Liver (tissue), 9 donors: ENCODE results near the gene FSIP1. TPM values are rescaled to one million over a fixed set of nuclear protein-coding genes. Genes with fewer than 3 reads are reported as not detected.

Experiments used
- DNase-seq: peaks from one replicate; pipeline ENCODE4 v3.0.0-alpha.2; 2017; ENCODE audit warnings: low spot score
- H3K27ac ChIP-seq, 2 donors: one replicate each; pipeline ENCODE4 v1.7.0; 2013; ENCODE audit warnings: inconsistent platforms in 2 of 2, low read length in 2 of 2, control low read depth in 1 of 2, low read depth in 1 of 2, mild to moderate bottlenecking in 1 of 2
- H3K27me3 ChIP-seq, 4 donors: one replicate each; pipeline versions ENCODE4 v1.6.1 to v1.7.0; 2013; ENCODE audit warnings: low read length in 3 of 4, inconsistent platforms in 1 of 4, mild to moderate bottlenecking in 1 of 4, moderate library complexity in 1 of 4; ENCODE audit not compliant: control insufficient read depth in 4 of 4, insufficient read depth in 4 of 4
- H3K36me3 ChIP-seq, 4 donors: one replicate each; pipeline versions ENCODE4 v1.6.1 to v1.7.0; 2013; ENCODE audit warnings: low read length in 3 of 4, mild to moderate bottlenecking in 3 of 4, low read depth in 1 of 4, moderate library complexity in 1 of 4; ENCODE audit not compliant: control insufficient read depth in 4 of 4, insufficient read depth in 3 of 4
- H3K4me1 ChIP-seq, 4 donors: one replicate each; pipeline versions ENCODE4 v1.6.1 to v1.7.0; 2013; ENCODE audit warnings: low read length in 3 of 4, mild to moderate bottlenecking in 3 of 4, moderate library complexity in 1 of 4; ENCODE audit not compliant: control insufficient read depth in 4 of 4, insufficient read depth in 4 of 4
- H3K4me3 ChIP-seq, 3 donors: one replicate each; pipeline versions ENCODE4 v1.6.1 to v1.7.0; 2013; ENCODE audit warnings: low read length in 3 of 3, control low read depth in 1 of 3, low read depth in 1 of 3, mild to moderate bottlenecking in 1 of 3
- H3K9ac ChIP-seq, 2 donors: one replicate each; pipeline ENCODE4 v1.7.0; 2013; ENCODE audit warnings: low read length in 2 of 2, mild to moderate bottlenecking in 2 of 2, moderate library complexity in 2 of 2, control low read depth in 1 of 2, low read depth in 1 of 2
- H3K9me3 ChIP-seq, 4 donors: one replicate each; pipeline versions ENCODE4 v1.6.1 to v1.7.0; 2013; ENCODE audit warnings: low read length in 3 of 4; ENCODE audit not compliant: control insufficient read depth in 4 of 4
- ATF3 ChIP-seq: IDR thresholded peaks from 2 replicates; pipeline ENCODE4 v1.6.1; 2016; ENCODE audit warnings: antibody characterized with exemption
- CTCF ChIP-seq: fragments of 150-350 bp; IDR thresholded peaks from 2 replicates; pipeline ENCODE4 v1.5.1; 2017; ENCODE audit warnings: improper control_type of control experiment, low read depth, low read length; ENCODE audit not compliant: missing input control
- EGR1 ChIP-seq, 2 donors: IDR thresholded peaks; 2 replicates each; pipeline ENCODE4 v1.6.1; 2016 to 2018; ENCODE audit warnings: antibody characterized with exemption in 2 of 2, low read depth in 2 of 2
- FOXA1 ChIP-seq: IDR thresholded peaks from 2 replicates; pipeline ENCODE4 v1.6.1; 2016; ENCODE audit warnings: antibody characterized with exemption
- FOXA2 ChIP-seq: IDR thresholded peaks from 2 replicates; pipeline ENCODE4 v1.6.1; 2016; ENCODE audit warnings: antibody characterized with exemption
- GABPA ChIP-seq, 2 donors: IDR thresholded peaks in 1 of 2; conservative IDR thresholded peaks in 1 of 2; 2 replicates each; pipeline ENCODE4 v1.6.1; 2016; ENCODE audit warnings: antibody characterized with exemption in 2 of 2, mild to moderate bottlenecking in 1 of 2, moderate library complexity in 1 of 2
- HNF4A ChIP-seq, 2 donors: conservative IDR thresholded peaks; 2 replicates each; pipeline ENCODE4 v1.6.1; 2016; ENCODE audit warnings: antibody characterized with exemption in 2 of 2, mild to moderate bottlenecking in 2 of 2
- HNF4G ChIP-seq: IDR thresholded peaks from 2 replicates; pipeline ENCODE4 v1.6.1; 2016; ENCODE audit warnings: antibody characterized with exemption
- JUND ChIP-seq, 2 donors: IDR thresholded peaks; 2 replicates each; pipeline ENCODE4 v1.6.1; 2016; ENCODE audit warnings: antibody characterized with exemption in 2 of 2
- MAX ChIP-seq: IDR thresholded peaks from 2 replicates; pipeline ENCODE4 v1.6.1; 2016; ENCODE audit warnings: antibody characterized with exemption
- NR2F2 ChIP-seq: IDR thresholded peaks from 2 replicates; pipeline ENCODE4 v1.6.1; 2016; ENCODE audit warnings: antibody characterized with exemption
- RXRA ChIP-seq, 2 donors: IDR thresholded peaks; 2 replicates each; pipeline ENCODE4 v1.6.1; 2017 to 2018; ENCODE audit warnings: antibody characterized with exemption in 2 of 2, mild to moderate bottlenecking in 1 of 2
- TAF1 ChIP-seq: conservative IDR thresholded peaks from 2 replicates; pipeline ENCODE4 v1.6.1; 2016; ENCODE audit warnings: antibody characterized with exemption, mild to moderate bottlenecking
- YY1 ChIP-seq: IDR thresholded peaks from 2 replicates; pipeline ENCODE4 v1.6.1; 2016; ENCODE audit warnings: antibody characterized with exemption, mild to moderate bottlenecking
- WGBS: extraction: QIAGEN DNeasy Blood & Tissue Kit; methylation state at CpG from one replicate; pipeline ENCODE4 v1.1.7; 2013; 5-methylcytosine and 5-hydroxymethylcytosine counted together
- polyA plus RNA-seq, 2 donors: library from polyadenylated mRNA; stranded (reverse) in 1 of 2; unstranded in 1 of 2; fragments of 200-250 nt in 1 of 2; fragments of >200 nt in 1 of 2; fragmentation: Nextera tagmentation in 1 of 2; extraction: Ambion mirVana in 1 of 2; gene quantifications; one replicate each; pipeline versions ENCODE4 v1.2.1 to v1.2.3, GENCODE V29; 2013 to 2015
- total RNA-seq, 2 donors: library from RNA; depleted of rRNA; stranded (reverse); fragments of >200 nt; gene quantifications; one replicate each; pipeline ENCODE4 v1.2.3, GENCODE V29; 2014
- TF ChIP-seq, protein P1 (sequence below): IDR thresholded peaks from 2 replicates; pipeline ENCODE4 v1.6.1; 2016; ENCODE audit warnings: antibody characterized with exemption, mild to moderate bottlenecking
- donor health status: healthy.
- donor health status: healthy.
- donor health status: healthy.
- donor health status: healthy.
- donor health status: healthy.

FSIP1 gene
- total and polyA plus RNA-seq, 4 donors: 0.05 to 0.29 (median 0.13) TPM

GRCh38 chr15:39697509-39697908 is 85.1 kb downstream of the FSIP1 start:
- H3K9me3 ChIP-seq: no peaks in the 10 kb centered on the region

GRCh38 chr15:39695793-39696192 is 86.8 kb downstream of the FSIP1 start:
- no peaks in the 10 kb centered on the region for H3K36me3 ChIP-seq
- DNase-seq: no peak
- no peak for TF ChIP-seq MAX
- no peak for TF ChIP-seq NR2F2
- TF ChIP-seq FOXA1: no peak
- no peak for TF ChIP-seq RXRA (IDR thresholded peaks at IDR 0.05)
- TF ChIP-seq TAF1: no peak
- TF ChIP-seq GABPA (IDR thresholded peaks at IDR 0.05 in 1 of 2, conservative IDR thresholded peaks at IDR 0.05 in 1 of 2): no peak
- TF ChIP-seq HNF4G: no peak
- TF ChIP-seq EGR1 (IDR thresholded peaks at IDR 0.05; ENCODE audit: low read depth in 2 of 2): no peak
- no peak for TF ChIP-seq JUND (IDR thresholded peaks at IDR 0.05)
- no peak for TF ChIP-seq ATF3
- no peak for TF ChIP-seq FOXA2
- TF ChIP-seq HNF4A (conservative IDR thresholded peaks at IDR 0.05): no peak
- TF ChIP-seq, protein P1, sequence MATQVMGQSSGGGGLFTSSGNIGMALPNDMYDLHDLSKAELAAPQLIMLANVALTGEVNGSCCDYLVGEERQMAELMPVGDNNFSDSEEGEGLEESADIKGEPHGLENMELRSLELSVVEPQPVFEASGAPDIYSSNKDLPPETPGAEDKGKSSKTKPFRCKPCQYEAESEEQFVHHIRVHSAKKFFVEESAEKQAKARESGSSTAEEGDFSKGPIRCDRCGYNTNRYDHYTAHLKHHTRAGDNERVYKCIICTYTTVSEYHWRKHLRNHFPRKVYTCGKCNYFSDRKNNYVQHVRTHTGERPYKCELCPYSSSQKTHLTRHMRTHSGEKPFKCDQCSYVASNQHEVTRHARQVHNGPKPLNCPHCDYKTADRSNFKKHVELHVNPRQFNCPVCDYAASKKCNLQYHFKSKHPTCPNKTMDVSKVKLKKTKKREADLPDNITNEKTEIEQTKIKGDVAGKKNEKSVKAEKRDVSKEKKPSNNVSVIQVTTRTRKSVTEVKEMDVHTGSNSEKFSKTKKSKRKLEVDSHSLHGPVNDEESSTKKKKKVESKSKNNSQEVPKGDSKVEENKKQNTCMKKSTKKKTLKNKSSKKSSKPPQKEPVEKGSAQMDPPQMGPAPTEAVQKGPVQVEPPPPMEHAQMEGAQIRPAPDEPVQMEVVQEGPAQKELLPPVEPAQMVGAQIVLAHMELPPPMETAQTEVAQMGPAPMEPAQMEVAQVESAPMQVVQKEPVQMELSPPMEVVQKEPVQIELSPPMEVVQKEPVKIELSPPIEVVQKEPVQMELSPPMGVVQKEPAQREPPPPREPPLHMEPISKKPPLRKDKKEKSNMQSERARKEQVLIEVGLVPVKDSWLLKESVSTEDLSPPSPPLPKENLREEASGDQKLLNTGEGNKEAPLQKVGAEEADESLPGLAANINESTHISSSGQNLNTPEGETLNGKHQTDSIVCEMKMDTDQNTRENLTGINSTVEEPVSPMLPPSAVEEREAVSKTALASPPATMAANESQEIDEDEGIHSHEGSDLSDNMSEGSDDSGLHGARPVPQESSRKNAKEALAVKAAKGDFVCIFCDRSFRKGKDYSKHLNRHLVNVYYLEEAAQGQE: no peak
- TF ChIP-seq YY1: no peak
- TF ChIP-seq CTCF: no peak
- H3K27me3 ChIP-seq: peaks cover 0 to 5% (median 0%) of the 10 kb centered on the region in 4 donors
- H3K4me1 ChIP-seq: no peaks in the 10 kb centered on the region
- no peak overlapping the region for H3K4me3 ChIP-seq
- H3K9me3 ChIP-seq: no peaks in the 10 kb centered on the region
- H3K27ac ChIP-seq: no peak overlapping the region
- 89% methylated on average over 2 of the region's 2 CpGs for WGBS
- no peak overlapping the region for H3K9ac ChIP-seq

More at GRCh38 chr15:39697509-39697908, 85.1 kb downstream of the FSIP1 start:
- no peak overlapping the region for H3K27ac ChIP-seq
- no peaks in the 10 kb centered on the region for H3K36me3 ChIP-seq
- H3K4me3 ChIP-seq: no peak overlapping the region
- DNase-seq: no peak
- TF ChIP-seq GABPA (IDR thresholded peaks at IDR 0.05 in 1 of 2, conservative IDR thresholded peaks at IDR 0.05 in 1 of 2): no peak
- no peak overlapping the region for H3K9ac ChIP-seq
- 96% methylated on average over 5 of the region's 5 CpGs for WGBS
- H3K27me3 ChIP-seq: peaks cover 0 to 2% (median 0%) of the 10 kb centered on the region in 4 donors
- H3K4me1 ChIP-seq: no peaks in the 10 kb centered on the region
